H1 (cell line): ENCODE results near the gene MUC13. TPM values are rescaled to one million over a fixed set of nuclear protein-coding genes. Genes with fewer than 3 reads are reported as not detected.

Experiments
- CHD7 ChIP-seq: fragments of 300-600 bp; sonication (generic); IDR thresholded peaks from 2 replicates; pipeline ENCODE4 v1.7.1; 2012; ENCODE audit warnings: low read length, moderate library complexity, mild to moderate bottlenecking, inconsistent platforms; ENCODE audit not compliant: insufficient replicate concordance
- polyA plus RNA-seq, 7 experiments: library from polyadenylated mRNA; depleted of rRNA in 3 of 7; stranded (reverse) in 5 of 7; unstranded in 2 of 7; fragments of >200 nt in 5 of 7; fragments of 200-250 nt in 2 of 7; gene quantifications; 1 replicate in 5 of 7; 2 replicates in 1 of 7; 4 replicates in 1 of 7; pipeline versions ENCODE4 v1.2.1 to v1.2.3, GENCODE V29; 2011 to 2013; ENCODE audit warnings: missing spikeins in 2 of 7, mixed read lengths in 2 of 7
- total RNA-seq: library from RNA; stranded (reverse); fragmentation: NEBNext Ultra II Directional; extraction: Animal tissue kit (Norgen Biotek cat#: 25700); gene quantifications from 2 replicates; pipeline ENCODE4 v1.2.1, GENCODE V29; 2021

Gene MUC13
- total and polyA plus RNA-seq, 2 of the 8 experiments (the other 6 are each of a cell fraction or from before 2014, with no cell fraction given) = not detected

- TF ChIP-seq CHD7 = no peak
These were observed 55.2 kb downstream of the MUC13 start (continued) for GRCh38 chr3:124879337-124879680.
